GM21390 (cell line): Measurements from ENCODE around the gene FAM20A.
"Not testable (repeated sequence)": the region's sequence is repeated elsewhere in the genome, so short reads cannot be mapped to it uniquely, and the experiment has no call there.

Source experiments
- ATAC-seq: cut with Tn5 transposase; IDR thresholded peaks from one replicate; pipeline ENCODE4 v1.9.1; 2021; ENCODE audit not compliant: unreplicated experiment

FAM20A gene

GRCh38 chr17:68591583-68591982 is 9.6 kb downstream of the FAM20A start:
- ATAC-seq, result no peak

GRCh38 chr17:68589086-68589485 is 12.1 kb downstream of the FAM20A start:
- no peak for ATAC-seq

GRCh38 chr17:68588362-68588761 is 12.8 kb downstream of the FAM20A start:
- no peak for ATAC-seq

DNA sequence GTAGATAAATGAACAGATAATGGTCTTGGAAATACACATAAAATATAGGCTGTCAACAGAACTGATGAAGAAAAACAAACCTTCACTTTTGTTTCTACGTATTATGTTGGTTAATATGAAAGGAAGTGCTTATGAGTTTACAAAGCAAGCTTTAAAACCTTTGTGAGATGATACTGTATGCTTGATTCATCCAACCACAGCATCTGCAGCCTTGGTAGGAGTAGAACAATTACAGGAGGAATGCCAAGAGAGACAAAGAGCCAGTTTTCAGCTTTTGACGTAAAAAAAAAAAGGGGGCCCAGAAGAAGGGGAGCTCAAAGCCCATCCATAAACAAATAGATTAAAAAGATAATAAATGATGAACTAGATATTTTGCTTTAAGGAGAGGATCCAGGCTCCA is 13.3 kb downstream of the FAM20A start:
- ATAC-seq, result no peak

DNA sequence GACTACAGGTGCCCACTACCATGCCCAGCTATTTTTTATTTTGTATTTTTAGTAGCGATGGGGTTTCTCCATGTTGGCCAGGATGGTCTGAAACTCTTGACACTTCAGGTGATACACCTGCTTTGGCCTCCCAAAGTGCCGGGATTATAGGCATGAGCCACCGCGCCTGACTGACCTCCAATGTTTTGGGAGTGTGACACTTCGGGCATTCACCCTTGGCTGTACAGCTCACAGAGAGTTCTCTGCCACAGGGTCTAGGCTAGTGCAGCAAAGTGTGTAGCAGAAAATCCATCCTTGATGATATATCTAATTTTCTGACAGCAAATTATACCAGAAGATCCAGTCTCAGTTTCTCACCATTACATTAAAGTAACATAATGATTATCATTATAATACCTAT is 14.1 kb downstream of the FAM20A start:
- ATAC-seq, result no peak

GRCh38 chr17:68585643-68586042 is 15.5 kb downstream of the FAM20A start:
- ATAC-seq, result no peak

GRCh38 chr17:68584581-68585303 is 16.4 kb downstream of the FAM20A start:
- no peak for ATAC-seq

GRCh38 chr17:68582867-68583266 is 18.3 kb downstream of the FAM20A start:
- not testable (repeated sequence) for ATAC-seq

DNA sequence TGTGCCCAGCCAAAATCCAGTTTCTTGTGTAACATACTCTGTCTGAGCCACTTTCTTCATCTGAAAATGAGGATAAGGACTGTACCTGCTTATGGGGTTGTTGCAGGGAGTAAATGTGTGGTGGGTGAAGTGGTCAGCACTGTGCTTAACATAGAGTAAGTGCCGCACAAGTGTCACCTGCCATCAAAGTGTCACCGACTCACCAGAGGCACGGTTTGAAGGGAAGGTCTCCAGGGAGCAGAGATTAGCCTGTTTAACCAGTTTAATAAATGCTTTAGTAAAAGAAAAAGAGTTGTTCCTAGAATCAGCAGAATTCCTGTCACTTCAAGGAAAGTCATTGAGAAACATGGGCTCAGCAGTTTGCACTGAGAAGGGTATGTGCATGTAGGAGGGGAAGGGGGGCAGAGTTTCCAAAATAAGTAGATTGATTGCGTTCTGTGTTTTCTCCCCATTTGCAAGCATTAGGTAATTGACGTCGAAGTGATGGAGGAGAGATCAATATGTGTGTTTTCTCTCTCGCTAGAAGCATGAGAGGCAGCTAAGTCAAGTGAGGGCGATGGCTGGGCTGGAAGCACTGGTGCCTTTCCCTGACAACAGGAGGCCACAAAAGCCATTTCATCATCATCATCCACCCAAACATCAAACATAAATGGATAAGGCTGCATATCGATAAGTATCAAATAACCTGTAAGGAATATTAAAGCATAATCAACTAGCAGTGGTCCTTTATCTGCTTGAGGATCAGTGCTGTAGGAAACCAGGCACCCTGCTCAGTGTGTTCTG is 19.1 kb downstream of the FAM20A start:
- no peak for ATAC-seq

- no peak for ATAC-seq
Observed at GRCh38 chr17:68580236-68580770, 20.9 kb downstream of the FAM20A start.

DNA sequence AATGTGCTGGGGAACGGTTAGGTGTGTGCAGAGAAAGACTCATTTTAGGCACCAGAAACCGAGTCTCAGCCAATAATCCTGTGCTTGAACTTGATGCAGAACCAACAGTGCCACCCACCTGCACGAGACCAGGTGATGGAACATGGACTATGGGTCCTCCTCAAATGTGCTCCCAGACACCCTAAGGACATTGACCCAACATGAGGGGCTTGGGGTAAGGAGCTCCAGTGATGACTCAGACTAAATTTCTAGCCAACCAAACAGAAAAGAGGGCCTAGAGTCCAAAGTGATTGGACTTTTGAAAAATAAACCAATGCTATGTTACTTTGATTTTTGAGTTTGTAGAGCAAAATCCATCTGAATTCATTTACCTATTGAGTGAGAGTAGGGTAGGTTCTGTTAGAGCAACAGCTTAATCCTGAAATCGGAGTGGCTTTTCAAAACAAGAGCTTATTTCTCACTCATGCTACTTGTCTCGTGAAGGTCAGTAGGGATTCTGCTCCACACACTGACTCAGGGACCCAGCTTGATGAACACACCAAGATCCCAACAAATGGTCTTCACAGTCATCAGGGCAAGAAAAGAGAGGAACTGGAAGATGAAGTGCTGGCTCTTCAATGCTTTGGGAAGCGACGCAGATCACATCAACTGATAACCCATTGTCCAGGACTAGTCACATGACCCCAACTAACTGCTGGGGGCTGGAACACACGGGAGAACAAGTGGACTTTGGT is 21.8 kb downstream of the FAM20A start:
- ATAC-seq, result no peak

DNA sequence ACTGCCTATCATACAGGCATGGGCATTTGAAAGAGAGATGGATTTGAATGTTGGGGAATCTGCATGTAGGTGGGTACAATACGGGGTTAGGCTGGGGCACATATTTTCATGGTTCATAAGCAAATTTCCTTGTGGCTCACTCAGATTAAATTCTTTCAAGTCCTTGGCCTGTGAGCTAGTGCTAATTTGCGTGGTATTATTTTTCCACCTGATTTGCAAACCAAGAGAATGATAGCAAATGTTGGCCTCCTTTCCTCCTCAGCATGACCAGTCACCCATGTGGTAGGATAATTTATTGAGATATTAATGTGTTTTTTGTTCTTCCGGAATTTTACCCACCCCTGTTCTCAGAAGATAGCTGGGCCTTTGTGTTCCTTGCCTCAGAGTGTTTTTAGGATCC is 22.9 kb downstream of the FAM20A start:
- ATAC-seq, result no peak

DNA sequence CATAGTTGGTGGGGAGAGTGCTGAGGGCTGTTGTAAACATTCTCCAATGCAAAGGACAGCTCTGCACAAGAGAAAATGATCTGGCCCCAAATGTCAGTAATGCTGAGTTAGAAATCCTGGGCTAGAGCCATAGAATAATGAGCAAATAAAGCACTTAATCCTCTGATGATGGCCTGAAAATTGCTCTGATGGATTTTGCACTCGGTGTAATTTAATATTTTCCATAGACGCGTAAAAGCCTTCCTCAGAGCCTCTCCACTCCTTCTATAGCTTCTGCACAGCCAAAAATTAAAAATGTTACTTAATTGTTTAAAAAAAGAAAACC is 23.7 kb downstream of the FAM20A start:
- no peak for ATAC-seq

GRCh38 chr17:68576811-68577496 is 24.2 kb downstream of the FAM20A start:
- no peak for ATAC-seq

- no peak for ATAC-seq
Observed at GRCh38 chr17:68576137-68576536, 25.0 kb downstream of the FAM20A start.

GRCh38 chr17:68573338-68573737 is 27.8 kb downstream of the FAM20A start:
- no peak for ATAC-seq

GRCh38 chr17:68572138-68572842 is 28.9 kb downstream of the FAM20A start:
- ATAC-seq, result no peak

DNA sequence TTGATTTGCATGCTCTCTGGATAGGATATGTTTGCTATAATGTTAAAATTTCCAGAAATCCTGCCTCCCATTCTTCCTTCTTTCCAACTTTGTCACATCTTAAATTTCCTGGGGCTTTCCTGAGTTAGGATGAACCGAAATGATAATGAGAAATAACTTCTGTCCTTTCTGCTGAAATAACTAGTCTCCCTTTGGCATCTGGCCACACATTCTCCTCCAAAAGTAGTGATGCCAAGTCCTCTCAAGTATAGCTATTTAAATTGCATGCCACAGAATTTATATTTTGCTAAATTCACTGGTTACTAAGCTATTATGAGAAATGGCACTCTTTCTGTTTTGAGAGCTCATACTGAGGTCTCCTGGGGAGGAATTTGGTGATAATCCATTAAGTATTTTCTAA is 30.6 kb downstream of the FAM20A start:
- no peak for ATAC-seq

GRCh38 chr17:68569346-68569745 is 31.8 kb downstream of the FAM20A start:
- ATAC-seq, result no peak

GRCh38 chr17:68568581-68568980 is 32.6 kb downstream of the FAM20A start:
- no peak for ATAC-seq

- no peak for ATAC-seq
Observed at GRCh38 chr17:68567581-68567980, 33.6 kb downstream of the FAM20A start.
